COR-L47 (cell line): ENCODE data around the gene TP53I13.

Source experiments
- DNase-seq: peaks from one replicate; lab custom pipeline; 2025; lab: John Stamatoyannopoulos, UW

TP53I13 gene

GRCh38 chr17:29581583-29582253 lies 13.2 kb downstream of the TP53I13 start:
- DNase-seq, result peak; percentile 77

- DNase-seq, result no peak
Measured at GRCh38 chr17:29582254-29582765, 13.8 kb downstream of the TP53I13 start.

GRCh38 chr17:29582772-29583171 lies 14.3 kb downstream of the TP53I13 start:
- no peak for DNase-seq

- no peak for DNase-seq
Measured at GRCh38 chr17:29583324-29584248, 15.1 kb downstream of the TP53I13 start.

- DNase-seq, result no peak
Measured at GRCh38 chr17:29584452-29585079, 16.1 kb downstream of the TP53I13 start.

GRCh38 chr17:29585080-29585751 lies 16.7 kb downstream of the TP53I13 start:
- no peak for DNase-seq

GRCh38 chr17:29586676-29587469 lies 18.4 kb downstream of the TP53I13 start:
- no peak for DNase-seq

GRCh38 chr17:29587591-29587990 lies 19.1 kb downstream of the TP53I13 start:
- DNase-seq, result no peak

- DNase-seq, result no peak
Measured at GRCh38 chr17:29588017-29588561, 19.6 kb downstream of the TP53I13 start.

- peak; percentile 37 for DNase-seq
Measured at GRCh38 chr17:29588562-29589411, 20.3 kb downstream of the TP53I13 start.

GRCh38 chr17:29589524-29590410 lies 21.3 kb downstream of the TP53I13 start, which contains the start of gene GIT1:
Gene GIT1 (minus strand): TSS chr17:29589648. CDS start chr17:29589378, 270 bp downstream.
- peak; percentile 80 for DNase-seq

- DNase-seq, result peak; percentile 73
Measured at GRCh38 chr17:29590411-29591145, 22.1 kb downstream of the TP53I13 start.

GRCh38 chr17:29591146-29591736 lies 22.7 kb downstream of the TP53I13 start:
- peak; percentile 71 for DNase-seq

GRCh38 chr17:29591737-29592608 lies 23.5 kb downstream of the TP53I13 start:
- DNase-seq, result peak; percentile 86

- peak; percentile 80 for DNase-seq
Measured at GRCh38 chr17:29592850-29593551, 24.5 kb downstream of the TP53I13 start, which contains the start of gene ANKRD13B. Gene ANKRD13B (plus strand): TSS chr17:29593132. CDS start chr17:29593622, 490 bp downstream.
